HG02571 (cell line): Measurements from ENCODE around the gene C22orf39.

ENCODE experiments used
- ATAC-seq: cut with Tn5 transposase; IDR thresholded peaks from one replicate; pipeline ENCODE4 v1.9.1; 2021; ENCODE audit warnings: mild to moderate bottlenecking, moderate library complexity; ENCODE audit not compliant: unreplicated experiment

C22orf39 gene

DNA sequence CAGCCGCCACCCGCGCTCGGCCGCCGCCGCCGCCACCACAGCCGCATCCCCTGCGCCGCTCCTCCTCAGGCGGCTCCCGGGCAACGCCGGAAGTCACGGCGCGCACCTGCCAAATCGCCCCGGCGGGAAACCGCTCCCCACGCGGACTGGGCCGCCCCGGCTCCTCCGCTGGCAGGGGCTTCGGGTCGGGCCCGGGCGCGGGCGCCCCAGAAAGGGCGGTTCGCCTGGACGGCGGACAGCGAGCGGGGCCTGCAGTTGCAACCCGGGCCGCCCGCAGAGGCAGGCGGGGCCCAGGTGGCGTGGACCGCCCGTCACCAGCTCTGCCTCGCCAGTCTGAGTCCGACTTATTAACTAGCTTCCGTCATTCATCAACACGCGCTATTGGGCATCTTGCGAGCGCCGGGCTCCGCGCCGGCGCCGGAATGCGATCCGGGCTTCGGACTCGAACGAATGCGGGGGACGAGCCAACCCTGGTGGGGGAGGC is 15.8 kb downstream of the C22orf39 start, which contains the start of gene HIRA:
TSS of gene HIRA (minus strand) at position 85 of the 484 bp plus-strand sequence. CDS start 257 bp downstream, outside the sequence.
- peak; percentile 40 for ATAC-seq

DNA sequence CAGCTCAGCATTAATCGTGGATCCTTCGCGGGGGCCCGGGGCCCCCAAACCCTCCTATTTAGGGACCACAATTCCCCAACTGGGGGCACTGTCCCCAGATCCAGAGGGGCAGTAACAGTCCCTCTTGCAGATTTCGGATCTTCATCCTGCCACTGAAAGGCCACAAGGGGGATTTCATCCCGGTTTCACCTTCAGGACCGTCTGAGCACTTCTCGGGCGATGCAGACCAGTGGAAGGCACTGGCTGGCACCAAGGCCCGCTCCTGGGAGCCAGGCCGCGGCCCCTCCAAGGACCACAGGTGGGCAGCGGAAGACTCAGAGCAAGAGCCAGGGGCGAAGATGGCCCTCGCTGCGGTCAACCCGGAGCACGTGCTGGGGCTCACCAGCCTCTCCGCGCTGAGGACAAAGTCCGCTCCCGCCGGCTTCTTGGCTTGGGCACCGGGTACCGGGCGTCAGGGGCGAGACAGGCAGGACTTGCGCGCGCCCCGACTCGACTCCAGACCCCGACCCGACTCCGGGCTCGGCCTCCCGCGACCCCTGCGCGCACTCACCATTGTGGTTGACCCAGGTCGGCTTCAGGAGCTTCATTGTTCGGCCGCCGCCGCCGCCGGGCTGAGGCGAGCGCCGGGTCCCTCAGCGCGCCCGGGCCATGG is 16.5 kb downstream of the C22orf39 start:
- ATAC-seq, result no peak

DNA sequence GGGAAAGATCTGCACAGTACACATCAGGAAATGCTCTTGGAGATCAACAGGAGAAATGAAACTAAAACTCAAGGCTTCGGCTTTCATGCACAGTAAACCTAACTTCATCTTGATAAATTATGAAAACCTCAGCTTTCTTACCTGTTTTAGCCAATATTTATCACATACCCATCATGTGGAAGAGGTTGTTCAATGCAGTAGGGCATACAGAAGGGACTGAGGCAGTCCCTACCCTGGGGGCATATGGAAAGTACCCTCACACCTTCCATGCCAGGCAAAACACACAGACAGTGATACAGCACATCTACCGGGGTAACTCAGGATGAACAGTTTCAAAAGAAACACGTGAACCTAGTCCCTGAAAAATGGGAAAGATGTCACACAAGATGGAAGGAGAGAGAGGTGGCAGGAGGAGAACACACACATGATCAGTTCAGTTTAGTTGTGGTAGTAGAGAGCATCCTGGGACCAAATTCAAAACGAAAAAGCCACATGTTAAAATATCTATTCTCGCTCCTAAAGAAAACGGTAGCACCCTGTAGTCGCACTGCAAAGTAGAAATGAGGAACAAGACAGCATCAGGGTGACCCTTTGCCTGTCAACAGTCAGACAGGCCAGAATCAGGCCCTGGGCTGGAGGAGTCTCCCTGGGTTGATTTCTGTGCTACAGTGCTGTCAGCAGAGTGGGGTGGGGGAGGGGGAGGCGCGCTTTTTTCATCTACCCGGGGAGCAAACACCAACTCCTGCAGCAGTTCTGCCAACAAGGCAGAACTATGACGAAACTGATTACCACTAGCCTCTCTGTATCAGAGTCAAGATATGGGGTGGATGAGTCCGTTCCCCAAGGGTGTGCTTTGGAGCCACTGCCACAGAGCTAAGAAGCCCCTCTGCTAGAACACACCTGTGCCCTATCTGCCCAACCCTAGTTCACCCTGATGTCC is 17.3 kb downstream of the C22orf39 start:
- ATAC-seq, result no peak

DNA sequence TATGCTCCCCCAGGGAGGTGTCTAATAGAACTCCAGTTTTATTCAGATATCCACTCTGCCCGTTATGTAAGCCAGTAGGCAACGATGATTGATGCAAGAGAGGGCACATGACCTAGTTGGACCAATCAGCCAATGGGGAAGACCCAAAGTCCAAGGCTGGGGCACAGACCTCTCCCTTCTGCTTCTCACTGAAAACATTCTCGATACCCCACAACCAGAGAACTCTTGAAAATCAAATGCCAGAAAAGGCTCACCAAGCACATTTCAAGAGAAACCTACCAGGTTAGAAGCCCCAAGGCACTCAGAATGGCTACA is 23.4 kb downstream of the C22orf39 start:
- ATAC-seq, result no peak

DNA sequence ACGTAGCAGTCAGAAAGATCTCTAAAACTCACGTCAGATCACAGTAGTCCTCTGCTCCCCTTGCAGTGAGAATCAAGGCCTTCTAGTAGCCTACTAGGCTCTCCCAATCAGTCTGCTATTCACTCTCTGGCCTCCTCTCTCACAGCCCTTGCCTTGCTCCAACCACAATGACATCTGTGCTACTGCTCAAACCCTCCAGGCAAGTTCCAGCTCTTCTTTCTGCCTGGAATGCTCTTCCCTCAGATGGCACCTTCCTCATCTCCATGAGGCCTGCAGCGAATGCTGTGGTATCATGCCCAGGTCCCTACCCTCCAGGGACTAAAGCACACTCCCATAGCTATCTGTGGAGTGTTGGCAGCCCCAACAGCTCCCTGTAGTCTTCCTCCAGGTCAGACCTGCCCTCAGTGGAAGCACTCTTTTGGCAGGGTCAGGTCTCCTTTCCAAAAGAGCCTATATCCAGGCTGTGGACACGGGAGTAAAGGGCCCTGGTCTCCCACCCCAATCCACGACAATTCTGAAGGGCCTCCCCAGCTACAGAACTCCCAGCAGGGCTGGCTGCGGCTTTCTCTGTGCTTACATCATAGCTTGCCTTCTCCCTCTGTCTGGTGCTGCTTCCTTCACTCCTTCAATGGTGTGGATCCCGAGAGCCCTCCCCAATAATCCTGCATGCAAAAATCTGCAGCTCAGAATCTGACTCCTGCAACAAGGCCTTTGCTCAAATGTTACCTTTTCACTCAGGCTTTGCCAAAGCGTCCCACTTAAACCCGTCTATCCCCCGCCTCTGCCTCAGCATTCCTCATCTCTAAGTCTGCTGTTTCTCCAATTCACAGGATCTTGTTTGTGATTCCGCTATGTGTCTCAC is 24.8 kb downstream of the C22orf39 start:
- no peak for ATAC-seq

DNA sequence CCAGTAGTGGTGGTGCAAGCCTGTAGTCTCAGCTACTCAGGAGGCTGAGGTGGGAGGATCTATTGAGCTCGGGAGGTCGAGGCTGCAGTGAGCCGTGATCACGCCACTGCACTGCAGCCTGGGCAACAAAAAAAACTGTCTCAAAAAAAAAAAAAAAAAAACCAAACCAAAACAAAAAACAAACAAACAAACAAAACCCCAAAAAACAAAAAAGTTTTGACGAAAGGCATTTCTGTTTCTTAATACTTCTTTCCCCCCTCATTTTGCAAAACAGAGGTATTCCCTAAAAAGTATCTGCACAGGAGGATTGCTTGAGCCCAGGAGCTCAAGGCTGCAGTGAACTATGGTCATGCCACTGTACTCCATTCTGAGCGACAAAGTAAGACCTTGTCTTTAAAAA is 27.2 kb downstream of the C22orf39 start:
- no peak for ATAC-seq

DNA sequence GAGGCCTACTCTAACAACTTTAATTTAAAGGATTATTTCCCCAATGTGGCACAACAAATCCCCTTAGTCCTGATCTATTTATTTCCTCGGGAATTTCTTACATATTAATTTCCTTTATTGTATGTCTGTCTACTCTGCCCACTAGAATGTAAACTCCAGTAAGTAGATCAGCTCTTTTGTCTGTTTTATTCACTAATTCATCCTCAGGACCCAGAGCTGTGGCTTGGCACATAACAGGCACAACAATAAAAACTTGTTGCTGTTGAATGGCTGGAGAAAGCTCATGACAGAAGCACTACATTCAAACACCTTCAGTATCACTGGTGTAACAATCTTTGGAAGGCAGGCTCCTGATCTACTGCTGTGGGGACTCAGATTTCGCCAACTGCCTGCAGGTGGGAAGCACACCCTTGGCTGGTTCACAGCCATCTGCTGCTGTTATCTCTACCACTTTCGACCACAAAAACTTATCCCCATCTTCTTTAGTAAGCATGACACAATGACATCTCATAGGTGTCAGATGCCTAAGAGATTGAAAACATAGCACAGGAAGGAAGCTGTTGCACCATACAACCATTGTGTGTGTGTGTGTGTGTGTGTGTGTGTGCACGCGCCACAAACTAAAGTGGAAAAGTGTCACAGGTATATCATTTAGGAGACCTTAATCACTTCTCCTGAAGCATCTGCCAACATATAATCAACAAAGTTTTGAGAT is 27.9 kb downstream of the C22orf39 start:
- no peak for ATAC-seq

DNA sequence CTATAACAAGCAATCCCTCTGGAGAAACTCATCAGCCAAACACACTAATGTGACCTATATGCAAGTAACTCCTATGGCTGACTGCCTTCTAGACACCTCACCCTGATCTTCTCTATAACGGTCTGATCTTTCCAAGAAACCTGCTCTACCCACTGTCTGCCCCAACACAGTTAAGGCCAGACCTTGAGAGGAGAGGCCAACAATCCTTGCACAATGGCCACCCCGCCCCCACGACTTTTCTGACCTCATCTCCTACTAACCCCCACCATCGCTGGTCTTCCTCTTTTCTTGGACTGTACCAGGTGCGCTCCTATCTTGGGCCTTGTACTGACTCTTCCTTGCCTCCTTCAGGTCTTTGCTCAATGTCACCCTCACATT is 28.4 kb downstream of the C22orf39 start:
- ATAC-seq, result no peak

DNA sequence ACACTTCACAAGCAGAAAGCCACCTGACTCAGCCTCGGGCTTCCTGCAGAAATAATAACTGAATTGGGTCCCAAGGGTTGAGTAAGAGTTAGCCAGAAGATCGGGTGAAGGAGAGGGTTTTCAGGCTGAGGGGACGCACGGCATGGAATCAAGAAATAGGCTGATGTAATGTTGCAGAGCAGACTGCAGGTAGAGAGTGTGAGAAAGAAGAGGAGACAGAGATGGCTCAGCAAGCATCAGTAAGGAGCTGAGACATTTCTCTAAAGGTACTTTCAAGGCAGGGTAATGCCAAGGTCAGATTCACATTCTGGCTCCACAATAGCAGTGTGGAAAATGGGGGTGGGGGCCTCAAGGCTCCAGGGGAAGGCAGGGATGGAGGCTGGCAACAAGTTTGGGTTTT is 34.6 kb downstream of the C22orf39 start:
- no peak for ATAC-seq

DNA sequence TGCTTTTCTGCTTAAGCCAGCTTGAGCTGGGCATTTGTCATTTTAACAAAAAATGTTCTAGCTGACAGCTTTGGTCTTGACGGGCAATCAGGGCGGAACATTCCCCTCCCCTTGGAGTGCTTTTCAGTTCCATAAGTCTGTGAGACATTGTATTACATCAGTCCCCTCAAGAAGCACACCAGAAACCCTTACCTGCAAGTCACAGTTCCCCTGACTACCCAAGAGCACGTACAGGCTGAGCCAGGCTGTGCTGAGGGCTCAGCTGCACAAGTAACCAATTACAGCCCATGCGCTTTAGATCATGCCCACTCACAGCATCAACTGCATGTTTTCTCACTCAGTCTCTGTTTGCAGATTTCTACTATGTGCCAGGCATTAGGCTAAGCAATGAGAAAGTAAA is 35.0 kb downstream of the C22orf39 start:
- no peak for ATAC-seq

DNA sequence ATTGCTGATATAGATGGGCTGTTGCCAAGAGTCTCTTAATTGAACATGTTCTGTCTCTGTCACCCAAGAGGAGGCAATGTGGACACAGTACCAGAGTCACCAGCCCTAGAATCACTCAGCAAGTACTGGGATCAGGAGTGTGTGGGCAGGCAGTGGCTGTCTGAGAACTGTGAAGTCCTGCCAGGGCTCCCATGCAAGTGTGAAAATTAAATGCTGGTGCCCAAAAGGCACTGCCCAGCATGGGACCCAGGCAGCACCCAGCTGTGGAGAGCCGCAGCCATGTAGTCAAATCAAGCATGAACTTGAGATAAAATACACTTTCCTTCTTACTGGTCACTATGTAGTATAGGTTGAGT is 35.8 kb downstream of the C22orf39 start:
- ATAC-seq, result no peak

DNA sequence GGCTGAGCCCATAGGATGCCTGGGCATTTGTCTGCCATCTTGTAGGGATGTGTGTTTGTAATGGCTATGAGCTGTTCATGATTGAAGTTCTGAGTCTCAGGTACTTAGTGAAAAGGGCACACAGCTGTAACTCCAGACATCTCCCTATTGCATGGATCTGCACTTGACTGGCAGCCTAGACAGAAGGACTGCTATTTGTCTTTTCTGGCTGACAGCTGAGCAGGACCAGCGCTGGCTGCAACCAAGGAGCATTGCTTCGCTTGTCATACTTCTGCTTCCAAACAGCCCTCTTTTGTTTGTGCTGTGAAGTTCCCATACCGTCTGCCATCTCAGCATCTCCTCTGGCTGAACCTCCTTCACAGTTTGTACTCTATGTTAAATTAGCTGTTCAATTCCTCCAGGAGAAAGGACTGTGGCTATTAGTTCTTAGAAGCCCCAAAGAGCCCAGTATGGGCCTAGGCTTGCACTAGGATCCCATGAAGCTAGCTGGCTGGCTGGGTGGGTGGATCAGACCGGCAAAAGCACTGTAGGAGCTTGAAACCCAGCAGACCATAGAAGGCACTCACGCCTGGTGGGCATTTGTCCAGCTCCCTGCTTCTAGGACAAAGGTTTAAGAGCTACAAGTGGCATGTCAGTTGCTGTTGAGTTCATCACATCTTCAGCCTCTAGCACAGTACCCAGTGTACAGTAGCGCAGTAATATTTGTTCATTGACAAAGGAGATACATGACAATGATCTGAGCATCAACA is 36.4 kb downstream of the C22orf39 start:
- no peak for ATAC-seq

DNA sequence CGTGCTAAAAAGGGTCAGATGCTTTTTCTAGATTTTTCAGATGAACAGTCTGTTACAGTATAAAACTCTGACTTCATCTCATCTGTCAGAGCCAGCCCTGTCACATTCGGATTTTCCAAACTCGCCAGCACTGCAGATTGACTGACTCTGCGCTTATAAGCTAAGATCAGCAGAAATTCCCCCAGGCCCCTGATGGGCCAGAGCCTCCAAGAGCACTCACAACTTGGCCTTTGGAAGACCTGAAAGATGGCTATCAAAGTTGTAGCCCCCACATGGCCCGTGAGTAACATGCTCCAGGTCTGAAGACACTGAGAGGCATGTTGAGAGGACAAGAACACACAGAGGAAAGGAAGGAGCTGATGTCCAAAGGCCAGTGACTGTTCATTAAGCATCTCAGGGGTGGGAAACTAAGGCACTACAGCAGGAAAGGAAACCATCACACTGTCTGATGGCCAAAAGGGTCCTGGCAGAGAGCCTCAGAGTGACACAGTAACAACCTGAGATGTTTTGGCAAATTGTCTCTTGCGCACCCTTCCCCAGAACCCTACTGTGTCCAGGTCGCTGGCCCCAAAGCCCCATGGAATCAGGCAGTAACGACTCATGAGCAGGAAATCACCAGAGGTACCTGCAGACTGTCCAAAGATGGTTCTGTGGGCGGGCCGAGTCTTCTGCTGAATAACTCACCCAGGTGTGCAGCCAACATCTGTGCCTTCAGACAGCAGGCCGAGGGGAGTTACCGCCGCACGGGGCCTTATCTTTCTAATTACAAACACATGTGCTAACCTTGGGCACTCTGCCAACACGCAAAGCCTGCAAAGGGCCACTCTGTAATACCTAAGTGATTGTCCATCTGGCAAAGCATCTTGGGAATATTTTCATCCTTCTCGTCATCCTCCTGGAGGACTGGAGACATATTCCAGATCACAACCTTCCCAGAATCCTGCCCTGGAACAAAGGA is 39.6 kb downstream of the C22orf39 start:
- ATAC-seq, result no peak

DNA sequence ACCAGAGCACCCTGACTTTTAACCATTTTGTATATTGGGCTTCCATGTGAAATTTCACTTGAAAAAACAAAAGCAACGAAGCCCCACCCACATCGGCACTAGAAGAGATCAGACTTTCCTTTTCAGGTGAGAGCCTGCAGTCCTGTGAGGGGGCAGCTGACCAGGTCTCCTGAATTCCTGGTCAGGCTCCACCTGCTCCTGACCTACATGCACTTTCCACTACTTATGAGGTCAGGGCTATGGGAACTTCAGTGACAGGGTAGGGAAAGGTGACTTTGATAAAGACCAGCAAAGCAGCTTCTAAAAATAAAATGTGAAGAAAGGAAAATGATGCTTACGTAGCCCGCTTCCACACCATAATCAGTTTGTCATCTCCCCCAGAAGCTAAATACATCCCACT is 40.7 kb downstream of the C22orf39 start:
- ATAC-seq, result no peak

DNA sequence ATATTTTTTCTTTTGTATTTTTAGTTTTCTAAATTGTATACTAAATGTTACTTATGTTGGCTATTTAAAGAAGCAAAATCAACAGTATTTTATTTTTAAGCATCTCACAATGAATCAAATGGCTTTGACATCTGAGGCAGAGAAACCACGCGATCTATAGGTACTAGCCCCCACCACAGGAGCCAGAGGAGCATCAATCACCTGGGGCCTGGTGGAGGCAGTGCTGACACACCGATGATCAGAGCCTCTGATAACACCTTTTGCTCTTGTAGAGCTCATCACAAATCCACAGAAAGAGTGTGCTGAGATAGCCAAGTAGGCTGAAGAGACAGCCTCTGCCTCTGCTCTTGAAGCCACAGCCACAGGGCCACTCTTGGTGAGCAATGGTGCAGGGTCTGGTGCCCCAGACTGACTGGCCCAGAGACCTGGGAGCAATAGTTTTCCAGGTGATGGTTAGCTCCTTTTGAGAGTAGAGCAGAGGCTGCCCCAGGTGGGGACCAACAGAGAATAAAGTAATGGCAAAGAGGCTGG is 41.2 kb downstream of the C22orf39 start:
- no peak for ATAC-seq

DNA sequence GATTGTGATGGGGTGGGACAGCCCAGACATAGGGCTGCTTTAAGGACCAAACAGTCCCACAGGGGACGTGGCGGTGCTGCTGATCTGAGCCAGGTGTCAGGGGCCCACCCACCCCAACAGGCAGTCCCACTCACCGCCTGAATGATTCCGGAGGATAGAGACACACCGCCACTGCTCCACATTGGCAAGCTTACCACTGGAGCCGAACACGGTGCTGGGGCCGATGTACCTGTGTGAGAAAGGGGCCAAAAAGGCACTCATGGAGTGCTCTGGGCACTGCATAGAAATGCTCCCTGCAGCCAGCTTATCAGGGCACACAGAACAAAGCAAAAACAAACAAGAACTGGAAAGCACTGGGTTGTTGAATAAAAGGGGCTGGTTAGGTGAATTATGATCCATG is 41.9 kb downstream of the C22orf39 start:
- no peak for ATAC-seq

DNA sequence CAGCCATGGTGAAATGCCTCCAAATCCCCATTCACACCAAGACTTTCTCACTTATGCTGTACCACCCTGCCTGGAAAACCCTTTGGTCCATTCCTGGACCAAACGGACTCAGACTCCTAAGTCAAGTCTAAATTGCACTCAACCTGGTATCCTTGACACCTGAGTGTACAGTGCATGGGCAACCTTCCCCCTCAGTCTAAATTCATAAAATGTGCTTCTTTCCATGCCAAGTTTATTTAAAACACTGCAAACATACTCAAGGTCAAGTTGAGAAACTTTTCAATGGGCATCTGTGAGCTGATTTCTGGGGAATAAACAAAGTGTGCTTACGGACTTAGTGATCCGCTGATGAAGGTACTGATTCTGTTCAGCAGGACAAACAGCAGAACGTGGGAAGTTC is 42.4 kb downstream of the C22orf39 start:
- no peak for ATAC-seq

DNA sequence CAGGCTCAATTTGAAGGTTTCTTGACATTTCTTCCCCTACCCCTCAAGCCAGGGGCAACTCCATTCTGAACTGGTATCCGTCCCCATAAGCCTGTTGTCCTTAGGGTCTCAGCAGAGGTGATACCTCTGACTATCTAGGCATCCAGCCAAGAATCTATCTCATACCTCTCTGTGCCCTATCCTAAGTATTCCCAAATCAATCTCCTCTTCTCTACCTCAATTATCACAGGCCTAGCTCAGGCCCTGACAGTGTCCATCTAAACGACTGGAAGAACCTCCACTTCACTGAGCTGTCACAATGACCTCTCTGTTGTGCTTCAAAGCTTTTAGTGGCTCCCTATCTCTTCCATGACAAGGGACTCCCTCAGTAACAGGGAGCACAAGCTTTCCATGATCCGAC is 42.8 kb downstream of the C22orf39 start:
- ATAC-seq, result no peak
